ENCODE results near the gene CNTNAP4. TPM values are rescaled to one million over a fixed set of nuclear protein-coding genes. Genes with fewer than 3 reads are reported as not detected.

CNTNAP4 gene
- total and polyA plus RNA-seq, 2 of the 8 experiments (the other 6 are each of a cell fraction or from before 2014, with no cell fraction given) = not detected

DNA sequence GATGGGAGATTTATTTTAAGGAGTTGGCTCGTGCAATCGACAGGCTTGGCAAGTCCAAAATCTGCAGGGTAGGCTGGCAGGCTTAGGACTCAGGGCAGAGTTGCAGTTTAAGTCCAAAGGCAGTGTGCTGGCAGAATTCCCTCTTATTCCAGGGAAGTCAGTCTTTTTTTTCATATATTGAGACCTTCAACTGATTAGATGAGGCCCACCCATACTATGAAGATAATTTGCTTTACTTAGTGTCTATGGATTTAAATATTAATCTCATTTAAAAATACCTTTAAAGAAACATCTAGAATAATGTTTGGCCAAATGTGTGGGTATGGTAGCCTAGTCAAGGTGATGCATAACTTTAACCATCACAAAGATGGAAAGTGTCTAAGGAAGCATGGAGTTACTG is 99.8 kb downstream of the CNTNAP4 start (continued):
- TF ChIP-seq PHF8 (conservative IDR thresholded peaks at IDR 0.05; ENCODE audit: low read depth, low read length) = no peak
